DND-41 (cell line): Measurements from ENCODE around the gene CDC6.

ENCODE experiments used
- EZH2 ChIP-seq: IDR thresholded peaks from 3 replicates; pipeline ENCODE4 v1.6.1; 2012; ENCODE audit warnings: borderline replicate concordance, low read depth, mild to moderate bottlenecking, moderate library complexity, low read length, inconsistent platforms; ENCODE audit not compliant: severe bottlenecking
- TF ChIP-seq, protein P1 (sequence below): IDR thresholded peaks from 2 replicates; pipeline ENCODE4 v1.5.1; 2012; ENCODE audit warnings: borderline replicate concordance, low read length, moderate library complexity, mild to moderate bottlenecking; ENCODE audit not compliant: poor library complexity, severe bottlenecking; ENCODE audit errors: extremely low read depth

DNA sequence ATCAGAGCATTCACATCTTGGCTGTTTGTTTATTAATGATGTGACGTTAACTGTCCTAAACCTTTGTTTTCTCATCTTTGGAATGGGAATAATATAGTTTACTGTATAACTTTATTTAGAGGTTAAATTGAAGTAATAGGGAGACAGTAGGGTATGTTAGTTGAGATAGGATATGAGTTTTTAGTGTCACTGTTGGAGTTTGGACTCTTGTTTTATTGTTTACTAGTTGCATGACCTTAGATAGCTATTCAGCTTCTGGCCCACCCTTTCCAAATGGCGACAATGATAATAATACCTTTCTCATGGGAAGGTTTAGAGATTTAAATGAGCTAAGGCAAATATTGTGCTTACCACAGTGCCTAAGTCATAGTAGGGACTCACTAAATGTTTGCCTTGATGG is 28.2 kb upstream of the CDC6 start:
- TF ChIP-seq, protein P1, sequence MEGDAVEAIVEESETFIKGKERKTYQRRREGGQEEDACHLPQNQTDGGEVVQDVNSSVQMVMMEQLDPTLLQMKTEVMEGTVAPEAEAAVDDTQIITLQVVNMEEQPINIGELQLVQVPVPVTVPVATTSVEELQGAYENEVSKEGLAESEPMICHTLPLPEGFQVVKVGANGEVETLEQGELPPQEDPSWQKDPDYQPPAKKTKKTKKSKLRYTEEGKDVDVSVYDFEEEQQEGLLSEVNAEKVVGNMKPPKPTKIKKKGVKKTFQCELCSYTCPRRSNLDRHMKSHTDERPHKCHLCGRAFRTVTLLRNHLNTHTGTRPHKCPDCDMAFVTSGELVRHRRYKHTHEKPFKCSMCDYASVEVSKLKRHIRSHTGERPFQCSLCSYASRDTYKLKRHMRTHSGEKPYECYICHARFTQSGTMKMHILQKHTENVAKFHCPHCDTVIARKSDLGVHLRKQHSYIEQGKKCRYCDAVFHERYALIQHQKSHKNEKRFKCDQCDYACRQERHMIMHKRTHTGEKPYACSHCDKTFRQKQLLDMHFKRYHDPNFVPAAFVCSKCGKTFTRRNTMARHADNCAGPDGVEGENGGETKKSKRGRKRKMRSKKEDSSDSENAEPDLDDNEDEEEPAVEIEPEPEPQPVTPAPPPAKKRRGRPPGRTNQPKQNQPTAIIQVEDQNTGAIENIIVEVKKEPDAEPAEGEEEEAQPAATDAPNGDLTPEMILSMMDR, result no peak
- no peak for TF ChIP-seq EZH2
